GM12864 (cell line): ENCODE data around the gene APOBEC2.

Experiments
- DNase-seq: peaks from one replicate; pipeline ENCODE4 v3.0.0-alpha.2; 2011; ENCODE audit warnings: low read depth
- H3K4me3 ChIP-seq: 2 replicates; pipeline ENCODE4 v1.5.1; 2011; ENCODE audit warnings: mild to moderate bottlenecking, low read depth, low read length, control low read depth
- TF ChIP-seq, protein P1 (sequence below): IDR thresholded peaks from 2 replicates; pipeline ENCODE4 v1.5.1; 2011; ENCODE audit warnings: low read depth, mild to moderate bottlenecking, moderate library complexity, low read length, control low read depth, inconsistent platforms; ENCODE audit errors: missing control alignments

Gene APOBEC2

DNA sequence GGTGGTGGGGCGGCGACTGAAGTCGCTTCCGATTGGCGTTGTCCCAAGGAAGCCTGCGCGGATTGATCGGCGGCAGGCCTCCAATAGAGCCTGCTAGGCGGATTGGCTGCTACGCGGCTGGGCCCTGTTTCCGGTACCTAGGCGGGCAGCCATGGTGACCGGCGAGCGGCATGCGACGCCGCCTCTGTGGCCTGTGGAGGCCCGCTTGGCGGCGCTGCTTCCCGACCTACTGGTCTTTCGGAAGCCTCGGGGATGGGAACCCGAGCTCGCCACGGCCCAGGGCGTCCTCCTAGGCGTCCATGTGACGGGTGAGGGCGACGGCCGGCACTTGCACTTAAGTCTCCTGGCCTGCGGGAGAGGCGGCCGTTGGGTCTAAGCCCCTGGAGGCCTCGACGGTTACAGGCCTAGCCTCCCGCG is 47.9 kb downstream of the APOBEC2 start:
- no peak overlapping the region for H3K4me3 ChIP-seq
- TF ChIP-seq, protein P1, sequence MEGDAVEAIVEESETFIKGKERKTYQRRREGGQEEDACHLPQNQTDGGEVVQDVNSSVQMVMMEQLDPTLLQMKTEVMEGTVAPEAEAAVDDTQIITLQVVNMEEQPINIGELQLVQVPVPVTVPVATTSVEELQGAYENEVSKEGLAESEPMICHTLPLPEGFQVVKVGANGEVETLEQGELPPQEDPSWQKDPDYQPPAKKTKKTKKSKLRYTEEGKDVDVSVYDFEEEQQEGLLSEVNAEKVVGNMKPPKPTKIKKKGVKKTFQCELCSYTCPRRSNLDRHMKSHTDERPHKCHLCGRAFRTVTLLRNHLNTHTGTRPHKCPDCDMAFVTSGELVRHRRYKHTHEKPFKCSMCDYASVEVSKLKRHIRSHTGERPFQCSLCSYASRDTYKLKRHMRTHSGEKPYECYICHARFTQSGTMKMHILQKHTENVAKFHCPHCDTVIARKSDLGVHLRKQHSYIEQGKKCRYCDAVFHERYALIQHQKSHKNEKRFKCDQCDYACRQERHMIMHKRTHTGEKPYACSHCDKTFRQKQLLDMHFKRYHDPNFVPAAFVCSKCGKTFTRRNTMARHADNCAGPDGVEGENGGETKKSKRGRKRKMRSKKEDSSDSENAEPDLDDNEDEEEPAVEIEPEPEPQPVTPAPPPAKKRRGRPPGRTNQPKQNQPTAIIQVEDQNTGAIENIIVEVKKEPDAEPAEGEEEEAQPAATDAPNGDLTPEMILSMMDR, result no peak
- no peak for DNase-seq

DNA sequence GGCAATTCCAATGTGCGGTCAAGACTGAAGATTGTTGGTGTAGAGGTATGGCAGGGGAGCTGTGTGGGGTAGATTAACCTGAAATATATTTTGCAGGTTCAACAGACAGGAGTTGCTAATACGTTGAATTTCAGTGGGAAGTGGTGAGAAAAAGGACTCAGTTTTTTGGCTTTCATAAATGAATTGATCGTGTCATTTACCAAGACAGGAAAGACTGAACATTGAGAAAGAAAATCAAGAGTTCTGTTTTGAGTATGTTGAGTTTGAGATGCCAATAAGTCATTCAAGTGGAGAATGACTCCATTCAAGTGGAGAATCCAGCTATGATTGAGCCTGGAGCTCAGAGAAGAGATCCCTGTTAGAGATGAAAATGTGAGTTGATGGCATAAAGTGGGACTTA is 50.8 kb downstream of the APOBEC2 start:
- TF ChIP-seq, protein P1, result no peak
- DNase-seq, result no peak

DNA sequence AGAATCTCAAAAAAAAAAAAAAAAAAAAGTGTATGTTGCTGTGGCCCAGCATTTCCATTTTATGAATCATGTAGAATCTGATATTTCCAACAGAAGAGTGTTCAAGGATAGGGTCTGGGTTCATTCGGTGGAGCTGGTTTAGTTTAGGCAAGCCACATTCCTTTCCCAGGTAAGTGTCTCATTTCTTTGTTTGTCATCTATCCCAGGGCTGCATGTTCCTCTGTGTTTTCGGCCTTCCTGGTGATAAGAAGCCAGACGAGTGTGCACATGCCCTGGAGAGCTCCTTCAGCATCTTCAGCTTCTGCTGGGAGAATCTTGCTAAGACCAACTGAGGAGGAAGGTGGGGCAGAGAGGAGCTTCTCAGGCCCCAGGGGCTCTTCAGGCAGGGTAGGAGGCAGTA is 58.0 kb downstream of the APOBEC2 start:
- no peak overlapping the region for H3K4me3 ChIP-seq
- TF ChIP-seq, protein P1, result no peak
- DNase-seq, result no peak

More for the DNA sequence above, 50.8 kb downstream of the APOBEC2 start:
- no peak overlapping the region for H3K4me3 ChIP-seq
